Midbrain (tissue), 1 donor: Measurements from ENCODE around the gene CCDC146.

Experiments used
- DNase-seq: peaks from one replicate; lab custom pipeline; 2025; lab: John Stamatoyannopoulos, UW

CCDC146 gene

GRCh38 chr7:77289387-77289786 is 167.0 kb downstream of the CCDC146 start:
- no peak for DNase-seq

- DNase-seq, result no peak
Observed at GRCh38 chr7:77290425-77290824, 168.0 kb downstream of the CCDC146 start.

GRCh38 chr7:77293046-77293445 is 170.6 kb downstream of the CCDC146 start:
- DNase-seq, result no peak

- DNase-seq, result no peak
Observed at GRCh38 chr7:77295549-77295948, 173.1 kb downstream of the CCDC146 start.

- peak; percentile 34 for DNase-seq
Observed at GRCh38 chr7:77306231-77307067, 184.0 kb downstream of the CCDC146 start.

- no peak for DNase-seq
Observed at GRCh38 chr7:77308792-77309191, 186.4 kb downstream of the CCDC146 start.

- DNase-seq, result no peak
Observed at GRCh38 chr7:77309714-77310220, 187.4 kb downstream of the CCDC146 start.

- DNase-seq, result no peak
Observed at GRCh38 chr7:77310982-77311381, 188.6 kb downstream of the CCDC146 start.

- no peak for DNase-seq
Observed at GRCh38 chr7:77313085-77313484, 190.7 kb downstream of the CCDC146 start.

GRCh38 chr7:77313876-77314480 is 191.6 kb downstream of the CCDC146 start:
- no peak for DNase-seq

- no peak for DNase-seq
Observed at GRCh38 chr7:77315182-77315591, 192.8 kb downstream of the CCDC146 start.

GRCh38 chr7:77316219-77316978 is 194.0 kb downstream of the CCDC146 start:
- no peak for DNase-seq

- no peak for DNase-seq
Observed at GRCh38 chr7:77318019-77318418, 195.6 kb downstream of the CCDC146 start.

GRCh38 chr7:77320137-77320536 is 197.7 kb downstream of the CCDC146 start:
- no peak for DNase-seq

GRCh38 chr7:77320714-77321113 is 198.3 kb downstream of the CCDC146 start:
- no peak for DNase-seq

- DNase-seq, result peak; percentile 42
Observed at GRCh38 chr7:77321300-77321699, 198.9 kb downstream of the CCDC146 start.

GRCh38 chr7:77326131-77326530 is 203.7 kb downstream of the CCDC146 start:
- no peak for DNase-seq

GRCh38 chr7:77327067-77327931 is 204.9 kb downstream of the CCDC146 start:
- no peak for DNase-seq

GRCh38 chr7:77327932-77328628 is 205.7 kb downstream of the CCDC146 start:
- DNase-seq, result no peak

GRCh38 chr7:77328669-77329068 is 206.3 kb downstream of the CCDC146 start:
- DNase-seq, result no peak
